RWPE1 (cell line): Measurements from ENCODE around the gene SLIT3.

Experiments used
- CTCF ChIA-PET: fragments of 350-600 bp; sonication (Branson Sonifier 250); formaldehyde crosslinking; extraction: SDS; loops from one replicate; lab custom pipeline; 2021; lab: Yijun Ruan, JAX
- POLR2A ChIA-PET: fragments of 400-600 bp; formaldehyde crosslinking; extraction: SDS; loops from one replicate; lab custom pipeline; 2020; ENCODE audit warnings: antibody characterized with exemption; ENCODE audit not compliant: low non-redundant PET; lab: Yijun Ruan, JAX
- DNase-seq: peaks from one replicate; pipeline ENCODE4 v3.0.0; 2012; ENCODE audit warnings: low spot score
- H3K27ac ChIP-seq: fragments of 450-650 bp; 2 replicates; pipeline ENCODE4 v1.5.1; 2017
- CTCF ChIP-seq: fragments of 450-650 bp; conservative IDR thresholded peaks from 2 replicates; pipeline ENCODE4 v1.5.1; 2017; ENCODE audit warnings: low read depth, mild to moderate bottlenecking

The SLIT3 gene

GRCh38 chr5:168624850-168625364, 676.0 kb downstream of the SLIT3 start:
- ChIA-PET CTCF (interaction anchor here (0.8 kb wide), 1 partner anchor 23 kb away, joined by 3 read pairs; no protein-coding TSS in a partner anchor), POLR2A (no interaction called here)
- DNase-seq, result no peak
- H3K27ac ChIP-seq, result no peak overlapping the region
- no peak for TF ChIP-seq CTCF

- ChIA-PET CTCF (interaction anchor here (0.8 kb wide), 1 partner anchor 844 kb away, joined by 3 read pairs; no protein-coding TSS in a partner anchor), POLR2A (no interaction called here)
- DNase-seq, result no peak
- no peak overlapping the region for H3K27ac ChIP-seq
- TF ChIP-seq CTCF, result no peak
Measured at GRCh38 chr5:168620807-168621206, 680.1 kb downstream of the SLIT3 start.

GRCh38 chr5:168614661-168615060, 686.3 kb downstream of the SLIT3 start:
- POLR2A ChIA-PET, result no interaction called here
- no peak for TF ChIP-seq CTCF
- no peak overlapping the region for H3K27ac ChIP-seq
- CTCF ChIA-PET, result no interaction called here
- DNase-seq, result no peak

GRCh38 chr5:168613996-168614395, 686.9 kb downstream of the SLIT3 start:
- POLR2A ChIA-PET, result no interaction called here
- no peak overlapping the region for H3K27ac ChIP-seq
- CTCF ChIA-PET, result no interaction called here
- no peak for TF ChIP-seq CTCF
- DNase-seq, result no peak

GRCh38 chr5:168613396-168613795, 687.5 kb downstream of the SLIT3 start:
- no peak for TF ChIP-seq CTCF
- ChIA-PET CTCF (no interaction called here), POLR2A (no interaction called here)
- no peak for DNase-seq
- no peak overlapping the region for H3K27ac ChIP-seq

GRCh38 chr5:168612996-168613395, 687.9 kb downstream of the SLIT3 start:
- H3K27ac ChIP-seq, result no peak overlapping the region
- ChIA-PET POLR2A (no interaction called here), CTCF (no interaction called here)
- no peak for DNase-seq
- TF ChIP-seq CTCF, result no peak
